Mucosa of descending colon (tissue), 3 donors: ENCODE data around the gene SPINT2. TPM values are rescaled to one million over a fixed set of nuclear protein-coding genes. Genes with fewer than 3 reads are reported as not detected.
"Not testable (repeated sequence)": the region's sequence is repeated elsewhere in the genome, so short reads cannot be mapped to it uniquely, and the experiment has no call there.

Source experiments
- ATAC-seq: fragments of 200-7000 bp; cut with Tn5 transposase; one replicate; pipeline ENCODE4 v1.9.1; 2020; ENCODE audit warnings: mild to moderate bottlenecking, moderate library complexity
- DNase-seq, 3 donors: peaks; one replicate each; pipeline ENCODE4 v3.0.0-alpha.2; 2020
- H3K36me3 ChIP-seq: fragments of 200-600 bp; one replicate; pipeline ENCODE4 v1.8.0; 2021; ENCODE audit warnings: low read depth, mild to moderate bottlenecking
- H3K4me1 ChIP-seq: fragments of 200-600 bp; one replicate; pipeline ENCODE4 v1.8.0; 2021; ENCODE audit warnings: low read depth, mild to moderate bottlenecking
- H3K4me3 ChIP-seq: fragments of 200-600 bp; one replicate; pipeline ENCODE4 v1.8.0; 2021; ENCODE audit warnings: mild to moderate bottlenecking
- H3K9me3 ChIP-seq: fragments of 200-600 bp; one replicate; pipeline ENCODE4 v1.8.0; 2021; ENCODE audit warnings: mild to moderate bottlenecking
- CTCF ChIP-seq: fragments of 200-600 bp; IDR thresholded peaks from one replicate; pipeline ENCODE4 v1.8.0; 2022; ENCODE audit warnings: antibody characterized with exemption, mild to moderate bottlenecking
- intact Hi-C, 2 donors: fragments of 100-400 bp; cut with DNase I in 1 of 2; cut with micrococcal nuclease in 1 of 2; formaldehyde crosslinking; loops; one replicate each; pipeline versions ENCODE4 v1.11.0 to v1.11.1; 2022; cut with DNase I, micrococcal nuclease
- total RNA-seq, 3 donors: library from RNA; stranded (reverse); fragmentation: NEBNext Ultra II Directional in 2 of 3; extraction: Animal tissue kit (Norgen Biotek cat#: 25700) in 2 of 3; gene quantifications; one replicate each; pipeline versions ENCODE4 v1.2.1 to v1.2.4, GENCODE V29; 2021 to 2023
- donor health status: DM: no; HTN: no; CAD: no; lungs with moderate emphysema.
- donor health status: DM: no; HTN: no; CAD: no.
- donor health status: DM: no; HTN: yes; CAD: no.

SPINT2 gene
- total RNA-seq, 3 donors from 2014 or later: 355 to 802 (median 787) TPM

DNA sequence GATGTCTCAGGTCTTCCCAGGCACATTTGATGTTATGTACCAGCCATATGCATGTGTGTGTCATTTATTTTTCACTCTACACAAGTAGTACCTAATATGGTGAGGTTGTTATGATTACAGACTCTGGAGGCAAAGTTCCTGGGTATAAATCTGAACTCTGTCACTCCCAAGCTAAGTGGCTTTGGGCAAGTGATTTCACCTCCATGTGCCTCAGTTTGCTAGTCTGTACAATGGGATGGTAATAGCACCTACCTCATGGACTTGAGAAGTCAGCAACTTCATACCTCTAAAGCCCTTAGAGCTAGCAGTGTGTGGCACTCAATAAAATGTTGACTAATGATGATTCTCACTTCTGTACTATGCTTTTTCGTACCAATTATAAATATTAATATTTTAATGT lies 67.4 kb downstream of the SPINT2 start:
- ATAC-seq (no peak), DNase-seq (no peak)
- TF ChIP-seq CTCF: no peak
- Histone ChIP-seq H3K36me3 (peaks cover 12% of the 10 kb centered on the region), H3K9me3 (no peaks in the 10 kb centered on the region), H3K4me3 (no peak overlapping the region), H3K4me1 (peaks cover 5% of the 10 kb centered on the region)
- intact Hi-C loops: loop anchor here (2.0 to 5.0 kb wide), 2 partner anchors 87 to 89 kb away; no protein-coding TSS in a partner anchor

- intact Hi-C loops: loop anchor here (2.0 to 5.0 kb wide), 2 partner anchors 88 to 91 kb away; no protein-coding TSS in a partner anchor
- DNase-seq (no peak), ATAC-seq (no peak)
- Histone ChIP-seq H3K4me3 (no peak overlapping the region), H3K9me3 (no peaks in the 10 kb centered on the region), H3K4me1 (peaks cover 5% of the 10 kb centered on the region), H3K36me3 (peaks cover 6% of the 10 kb centered on the region)
- TF ChIP-seq CTCF: no peak
These were observed 68.9 kb downstream of the SPINT2 start for GRCh38 chr19:38333245-38333644.

DNA sequence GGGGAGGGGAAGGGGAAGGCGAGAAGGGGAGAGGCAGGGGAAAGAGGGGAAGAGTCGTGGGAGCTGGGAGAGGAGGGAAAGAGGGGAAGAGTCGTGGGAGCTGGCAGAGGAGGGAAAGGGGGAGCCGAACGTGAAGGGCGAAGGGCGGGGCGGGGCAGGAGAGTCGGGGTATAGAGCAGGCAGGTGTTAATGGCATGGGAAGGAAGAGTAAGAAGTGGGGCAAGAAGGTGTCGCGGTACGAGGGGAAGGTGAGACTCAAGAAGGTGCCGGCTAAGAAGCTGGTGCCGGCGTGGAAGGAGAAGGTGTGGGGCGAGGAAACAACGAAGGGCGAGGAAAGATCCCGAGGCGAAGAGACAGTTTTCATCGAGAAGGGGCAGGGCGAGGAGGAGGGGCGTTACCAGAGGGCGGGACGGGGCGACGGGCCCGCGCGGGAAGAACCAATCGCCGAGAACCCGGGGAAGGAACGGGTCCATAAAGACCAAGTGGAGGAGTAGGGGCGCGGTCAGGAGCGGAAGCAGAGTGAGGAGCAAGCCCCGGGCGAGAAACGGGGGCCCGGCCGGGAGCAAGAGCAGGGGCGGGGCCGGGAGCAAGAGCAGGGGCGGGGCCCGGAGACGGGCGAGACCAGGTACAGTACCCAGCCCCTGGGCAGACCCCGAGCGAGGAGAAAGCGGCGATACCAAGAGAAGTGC lies 71.7 kb downstream of the SPINT2 start:
- peak; percentile 96 to 98 (median 97) for DNase-seq
- Histone ChIP-seq H3K4me3 (peak overlapping the region; percentile 34), H3K4me1 (peaks cover 5% of the 10 kb centered on the region), H3K36me3 (peaks cover 6% of the 10 kb centered on the region), H3K9me3 (no peaks in the 10 kb centered on the region)
- ATAC-seq: peak; percentile 86
- TF ChIP-seq CTCF: no peak
- intact Hi-C loops: no loop called here

DNA sequence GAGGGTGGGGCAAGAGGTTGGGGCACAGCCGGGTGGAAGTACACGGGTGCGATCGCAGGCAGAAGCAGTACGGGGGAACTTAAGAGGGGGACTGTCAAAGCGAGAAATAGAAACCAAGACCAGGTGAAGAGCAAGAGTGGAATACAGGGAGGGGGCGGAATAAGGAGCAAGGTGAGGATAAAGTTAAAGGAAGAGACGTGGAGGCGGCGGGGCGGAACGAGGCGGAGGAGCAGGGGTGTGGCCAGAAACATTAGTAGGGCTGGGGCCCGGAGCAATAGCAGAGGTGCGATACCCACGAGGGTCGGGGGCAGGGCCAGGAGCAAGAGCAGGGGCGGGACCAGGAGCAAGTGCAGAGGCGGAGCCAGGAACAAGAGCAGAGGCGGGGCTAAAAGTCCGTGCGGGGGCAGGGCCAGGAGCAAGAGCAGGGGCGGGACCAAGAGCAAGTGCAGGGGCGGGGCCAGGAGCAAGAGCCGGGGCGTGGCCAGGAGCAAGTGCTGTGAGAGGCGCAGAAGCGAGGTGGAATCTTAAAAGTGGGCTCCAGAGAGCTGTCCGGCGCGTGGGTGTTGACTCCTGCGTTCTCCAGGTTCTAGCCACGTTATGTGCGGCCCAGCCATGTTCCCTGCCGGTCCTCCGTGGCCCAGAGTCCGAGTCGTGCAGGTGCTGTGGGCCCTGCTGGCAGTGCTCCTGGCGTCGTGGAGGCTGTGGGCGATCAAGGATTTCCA lies 72.4 kb downstream of the SPINT2 start:
- peaks cover 5% of the 10 kb centered on the region for H3K4me1 ChIP-seq
- ATAC-seq (peak; percentile 84), DNase-seq (peak; percentile 98 to 99 (median 99))
- no peak for TF ChIP-seq CTCF
- intact Hi-C loops: no loop called here
- no peaks in the 10 kb centered on the region for H3K9me3 ChIP-seq
- peak overlapping the region; percentile 34 for H3K4me3 ChIP-seq
- H3K36me3 ChIP-seq: peaks cover 6% of the 10 kb centered on the region

DNA sequence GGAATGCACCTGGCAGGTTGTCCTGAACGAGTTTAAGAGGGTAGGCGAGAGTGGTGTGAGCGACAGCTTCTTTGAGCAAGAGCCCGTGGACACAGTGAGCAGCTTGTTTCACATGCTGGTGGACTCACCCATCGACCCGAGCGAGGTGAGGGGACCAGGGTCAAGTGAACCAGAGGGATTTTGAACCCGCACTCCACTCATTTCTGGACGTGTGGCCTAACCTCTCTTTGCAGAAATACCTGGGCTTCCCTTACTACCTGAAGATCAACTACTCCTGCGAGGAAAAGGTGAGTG lies 72.9 kb downstream of the SPINT2 start:
- TF ChIP-seq CTCF: no peak
- intact Hi-C loops: no loop called here
- no peaks in the 10 kb centered on the region for H3K9me3 ChIP-seq
- H3K36me3 ChIP-seq: peaks cover 6% of the 10 kb centered on the region
- H3K4me3 ChIP-seq: no peak overlapping the region
- H3K4me1 ChIP-seq: peaks cover 5% of the 10 kb centered on the region
- ATAC-seq (no peak), DNase-seq (no peak)

DNA sequence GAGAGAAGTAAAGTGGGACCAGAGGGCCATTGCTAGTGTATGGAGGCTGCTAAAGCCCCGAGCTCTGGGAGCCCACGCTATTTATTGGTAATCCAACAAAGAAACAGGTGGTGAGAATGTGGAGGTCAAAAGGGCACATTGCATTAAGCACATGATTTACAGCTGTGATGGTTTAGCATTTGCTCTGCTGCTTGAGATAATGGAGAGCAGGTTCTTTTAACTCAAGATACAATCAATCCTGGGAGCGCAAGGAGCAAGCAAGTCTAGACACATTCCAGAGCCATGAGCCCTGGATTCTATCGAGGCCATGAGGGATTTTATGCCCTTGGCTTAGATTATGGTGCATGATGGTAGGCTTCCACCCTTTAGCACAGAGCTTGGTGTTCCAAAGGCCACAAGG lies 74.6 kb downstream of the SPINT2 start:
- intact Hi-C loops, ATAC-seq, H3K36me3 ChIP-seq, H3K4me3 ChIP-seq, DNase-seq, H3K4me1 ChIP-seq, H3K9me3 ChIP-seq: not testable (repeated sequence)
